ENCODE results near the gene PKP4.

GRCh38 chr2:158561054-158561453, 104.3 kb downstream of the PKP4 start:
- TF ChIP-seq POLR2AphosphoS5 (IDR thresholded peaks at IDR 0.05) (no peak), CTCF (IDR thresholded peaks at IDR 0.05) (no peak), POLR2A (IDR thresholded peaks at IDR 0.05) (no peak)
